ENCODE data around the gene CBX3. TPM values are rescaled to one million over a fixed set of nuclear protein-coding genes. Genes with fewer than 3 reads are reported as not detected.
"Not testable (repeated sequence)": the region's sequence is repeated elsewhere in the genome, so short reads cannot be mapped to it uniquely, and the experiment has no call there.

The CBX3 gene
- polyA plus RNA-seq, 12 donors: 147 to 253 (median 198) TPM; not detected in 1

GRCh38 chr7:26166684-26167266 lies 34.8 kb upstream of the CBX3 start:
- DNase-seq: no peak

GRCh38 chr7:26167303-26167934 lies 34.1 kb upstream of the CBX3 start:
- DNase-seq: no peak

GRCh38 chr7:26168458-26169023 lies 33.0 kb upstream of the CBX3 start:
- no peak for DNase-seq

- no peak for DNase-seq
These were observed 32.3 kb upstream of the CBX3 start for GRCh38 chr7:26169271-26169670.

- no peak for DNase-seq
These were observed 30.9 kb upstream of the CBX3 start for GRCh38 chr7:26170663-26171062.

- no peak for DNase-seq
These were observed 29.9 kb upstream of the CBX3 start for GRCh38 chr7:26171601-26172000.

- no peak for DNase-seq
These were observed 29.5 kb upstream of the CBX3 start for GRCh38 chr7:26172048-26172447.

GRCh38 chr7:26175903-26176302 lies 25.6 kb upstream of the CBX3 start:
- not testable (repeated sequence) for DNase-seq

GRCh38 chr7:26176696-26177095 lies 24.8 kb upstream of the CBX3 start:
- DNase-seq: not testable (repeated sequence)

- DNase-seq: not testable (repeated sequence)
These were observed 24.3 kb upstream of the CBX3 start for GRCh38 chr7:26177269-26177668.

- DNase-seq: no peak
These were observed 23.1 kb upstream of the CBX3 start for GRCh38 chr7:26178272-26178960.

GRCh38 chr7:26179422-26179821 lies 22.1 kb upstream of the CBX3 start:
- DNase-seq: no peak

- DNase-seq: no peak
These were observed 21.6 kb upstream of the CBX3 start for GRCh38 chr7:26179826-26180497.

GRCh38 chr7:26180792-26181198 lies 20.8 kb upstream of the CBX3 start:
- no peak for DNase-seq

GRCh38 chr7:26181474-26182227 lies 19.9 kb upstream of the CBX3 start:
- no peak for DNase-seq

GRCh38 chr7:26182283-26182682 lies 19.3 kb upstream of the CBX3 start:
- no peak for DNase-seq

- DNase-seq: no peak
These were observed 18.8 kb upstream of the CBX3 start for GRCh38 chr7:26182706-26183105.

GRCh38 chr7:26183545-26184280 lies 17.8 kb upstream of the CBX3 start:
- DNase-seq: no peak

- DNase-seq: not testable (repeated sequence)
These were observed 17.1 kb upstream of the CBX3 start for GRCh38 chr7:26184281-26185101.
